Stomach (tissue), 9 donors: Measurements from ENCODE around the gene BCAS1. TPM values are rescaled to one million over a fixed set of nuclear protein-coding genes. Genes with fewer than 3 reads are reported as not detected.
A peak's percentile ranks its signal among the peaks of the same experiment; 100 is the strongest.

ENCODE experiments used
- DNase-seq, 2 donors: peaks; one replicate each; pipeline versions ENCODE4 v3.0.0 to v3.0.0-alpha.2; 2013 to 2019
- H3K27ac ChIP-seq, 5 donors: fragments of 200-600 bp in 4 of 5; sonication (generic) in 4 of 5; one replicate each; pipeline ENCODE4 v1.5.1; 2013 to 2019; ENCODE audit warnings: mild to moderate bottlenecking in 1 of 5, moderate library complexity in 1 of 5
- H3K27me3 ChIP-seq, 3 donors: fragments of 200-600 bp; sonication (generic); one replicate each; pipeline ENCODE4 v1.5.1; 2017 to 2019; ENCODE audit warnings: mixed run types in 1 of 3
- H3K36me3 ChIP-seq, 4 donors: fragments of 200-600 bp; sonication (generic); 1 replicate in 3 of 4; 2 replicates in 1 of 4; pipeline ENCODE4 v1.5.1; 2016 to 2019
- H3K4me1 ChIP-seq, 4 donors: fragments of 200-600 bp; sonication (generic); one replicate each; pipeline ENCODE4 v1.5.1; 2016 to 2019
- H3K4me3 ChIP-seq, 4 donors: fragments of 200-600 bp; sonication (generic) in 3 of 4; one replicate each; pipeline ENCODE4 v1.5.1; 2016 to 2019; ENCODE audit warnings: mild to moderate bottlenecking in 1 of 4
- H3K9me3 ChIP-seq, 4 donors: fragments of 200-600 bp; sonication (generic); one replicate each; pipeline ENCODE4 v1.5.1; 2016 to 2019
- EP300 ChIP-seq: sonication (generic); formaldehyde crosslinking; IDR thresholded peaks from one replicate; pipeline ENCODE4 v1.6.1; 2017; ENCODE audit warnings: antibody characterized with exemption
- POLR2A ChIP-seq, 4 donors: fragments of 450-650 bp; IDR thresholded peaks; one replicate each; pipeline ENCODE4 v1.6.1; 2016; ENCODE audit warnings: antibody characterized with exemption in 4 of 4, control low read depth in 2 of 4, mild to moderate bottlenecking in 1 of 4, moderate library complexity in 1 of 4
- POLR2AphosphoS5 ChIP-seq, 3 donors: sonication (generic); formaldehyde crosslinking; IDR thresholded peaks; one replicate each; pipeline ENCODE4 v1.6.1; 2016; ENCODE audit warnings: antibody characterized with exemption in 3 of 3
- WGBS, 5 donors: extraction: QIAGEN DNeasy Blood & Tissue Kit in 3 of 5; methylation state at CpG; one replicate each; pipeline versions ENCODE4 v1.1.5 to v1.1.7; 2013 to 2018; 5-methylcytosine and 5-hydroxymethylcytosine counted together
- intact Hi-C: fragments of 100-400 bp; cut with DNase I; formaldehyde crosslinking; loops from one replicate; pipeline ENCODE4 v1.15.1; 2023; ENCODE audit warnings: low total_unique reads
- polyA plus RNA-seq, 3 donors: library from polyadenylated mRNA; stranded (reverse); fragments of 200-250 nt; gene quantifications; one replicate each; pipeline ENCODE4 v1.2.3, GENCODE V29; 2013
- total RNA-seq, 5 donors: library from RNA; depleted of rRNA; stranded (reverse); fragments of >200 nt; gene quantifications; one replicate each; pipeline versions ENCODE4 v1.1.0 to v1.2.3, GENCODE V29; 2014 to 2016
- TF ChIP-seq, protein P1 (sequence below), 7 experiments: fragments of 450-650 bp in 4 of 7; fragments of 200-600 bp in 3 of 7; sonication (generic) in 3 of 7; IDR thresholded peaks; one replicate each; pipeline ENCODE4 v1.5.1; 2016 to 2019; ENCODE audit warnings: antibody characterized with exemption in 7 of 7, control low read depth in 2 of 7, mild to moderate bottlenecking in 1 of 7
- donor health status: healthy with polysubstance abuse.
- donor health status: Bipolar disorder and iron deficiency.
- donor health status: healthy.

Gene BCAS1
- total and polyA plus RNA-seq, 8 donors, result 6.3 to 145 (median 84.6) TPM

DNA sequence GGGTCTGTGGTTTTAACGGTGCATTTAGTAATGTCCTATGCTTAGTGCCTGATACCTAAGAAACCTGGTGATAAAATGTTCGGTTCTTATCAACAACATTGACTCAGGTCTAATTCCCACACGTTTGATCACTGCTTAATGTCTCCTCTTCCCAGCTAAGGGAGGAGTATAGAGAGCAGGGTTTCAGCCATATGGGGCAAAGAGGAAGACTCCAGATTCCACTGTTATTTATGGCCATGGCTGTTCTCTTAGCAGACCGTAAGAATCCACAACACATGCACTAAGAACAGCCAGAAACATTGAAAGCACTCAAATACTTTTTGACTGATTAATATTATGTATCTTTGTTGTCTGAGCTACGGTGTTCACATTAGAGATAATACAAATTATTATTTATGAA lies 112.1 kb downstream of the BCAS1 start:
- Histone ChIP-seq H3K4me3 (no peak overlapping the region), H3K4me1 (no peaks in the 10 kb centered on the region), H3K9me3 (peaks cover 0 to 2% (median 0%) of the 10 kb centered on the region in 4 donors), H3K27me3 (no peaks in the 10 kb centered on the region), H3K27ac (no peak overlapping the region), H3K36me3 (peaks cover 0 to 2% (median 0%) of the 10 kb centered on the region in 4 donors)
- 70 to 81% (median 77%) methylated on average over 5 of the region's 5 CpGs for WGBS, 5 donors
- intact Hi-C loops, result no loop called here
- no peak for DNase-seq
- TF ChIP-seq, protein P1, sequence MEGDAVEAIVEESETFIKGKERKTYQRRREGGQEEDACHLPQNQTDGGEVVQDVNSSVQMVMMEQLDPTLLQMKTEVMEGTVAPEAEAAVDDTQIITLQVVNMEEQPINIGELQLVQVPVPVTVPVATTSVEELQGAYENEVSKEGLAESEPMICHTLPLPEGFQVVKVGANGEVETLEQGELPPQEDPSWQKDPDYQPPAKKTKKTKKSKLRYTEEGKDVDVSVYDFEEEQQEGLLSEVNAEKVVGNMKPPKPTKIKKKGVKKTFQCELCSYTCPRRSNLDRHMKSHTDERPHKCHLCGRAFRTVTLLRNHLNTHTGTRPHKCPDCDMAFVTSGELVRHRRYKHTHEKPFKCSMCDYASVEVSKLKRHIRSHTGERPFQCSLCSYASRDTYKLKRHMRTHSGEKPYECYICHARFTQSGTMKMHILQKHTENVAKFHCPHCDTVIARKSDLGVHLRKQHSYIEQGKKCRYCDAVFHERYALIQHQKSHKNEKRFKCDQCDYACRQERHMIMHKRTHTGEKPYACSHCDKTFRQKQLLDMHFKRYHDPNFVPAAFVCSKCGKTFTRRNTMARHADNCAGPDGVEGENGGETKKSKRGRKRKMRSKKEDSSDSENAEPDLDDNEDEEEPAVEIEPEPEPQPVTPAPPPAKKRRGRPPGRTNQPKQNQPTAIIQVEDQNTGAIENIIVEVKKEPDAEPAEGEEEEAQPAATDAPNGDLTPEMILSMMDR (IDR thresholded peaks at IDR 0.05), result no peak
- no peak for TF ChIP-seq POLR2AphosphoS5 (IDR thresholded peaks at IDR 0.05)

DNA sequence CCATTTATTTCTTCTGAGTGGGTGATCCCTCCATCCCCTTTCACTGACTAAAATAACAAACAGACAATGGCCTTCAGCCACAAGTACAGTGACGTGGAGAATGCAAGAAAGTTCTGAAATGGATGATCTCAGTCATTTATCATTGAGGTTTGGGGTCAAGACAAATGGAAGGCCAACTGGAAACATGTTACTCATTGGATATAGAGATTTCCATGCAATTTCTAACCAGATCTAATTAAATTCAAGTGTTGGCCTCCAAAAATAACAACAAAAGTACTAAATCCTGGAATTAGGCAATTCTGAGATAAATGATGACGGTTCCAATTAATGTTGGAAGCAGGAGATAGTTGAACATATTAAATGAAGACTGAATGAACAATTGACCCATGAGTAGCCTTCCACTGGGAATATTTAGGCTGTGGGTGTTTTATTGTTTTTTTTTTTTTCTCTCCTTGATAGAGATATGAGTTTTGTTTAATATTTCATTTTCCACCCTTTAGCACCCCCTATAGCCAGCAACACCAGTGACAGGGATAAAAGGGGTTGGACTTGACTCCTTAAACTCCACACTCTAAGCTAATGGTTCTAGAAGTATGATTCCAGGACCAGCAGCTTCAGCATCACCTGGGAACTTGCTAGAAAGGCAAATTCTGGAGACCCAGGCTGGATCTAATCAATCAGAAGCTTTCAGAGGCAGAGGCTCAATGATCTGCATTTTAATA lies 112.8 kb downstream of the BCAS1 start:
- peak in 1 of 2 donors; percentile 77 for DNase-seq
- no peak for TF ChIP-seq EP300
- Histone ChIP-seq H3K36me3 (peaks cover 0 to 5% (median 0%) of the 10 kb centered on the region in 4 donors), H3K27me3 (no peaks in the 10 kb centered on the region), H3K4me1 (no peaks in the 10 kb centered on the region), H3K9me3 (peaks cover 0 to 9% (median 0%) of the 10 kb centered on the region in 4 donors), H3K27ac (no peak overlapping the region), H3K4me3 (no peak overlapping the region)
- intact Hi-C loops, result no loop called here
- 71 to 83% (median 75%) methylated on average over 2 of the region's 2 CpGs for WGBS, 5 donors

DNA sequence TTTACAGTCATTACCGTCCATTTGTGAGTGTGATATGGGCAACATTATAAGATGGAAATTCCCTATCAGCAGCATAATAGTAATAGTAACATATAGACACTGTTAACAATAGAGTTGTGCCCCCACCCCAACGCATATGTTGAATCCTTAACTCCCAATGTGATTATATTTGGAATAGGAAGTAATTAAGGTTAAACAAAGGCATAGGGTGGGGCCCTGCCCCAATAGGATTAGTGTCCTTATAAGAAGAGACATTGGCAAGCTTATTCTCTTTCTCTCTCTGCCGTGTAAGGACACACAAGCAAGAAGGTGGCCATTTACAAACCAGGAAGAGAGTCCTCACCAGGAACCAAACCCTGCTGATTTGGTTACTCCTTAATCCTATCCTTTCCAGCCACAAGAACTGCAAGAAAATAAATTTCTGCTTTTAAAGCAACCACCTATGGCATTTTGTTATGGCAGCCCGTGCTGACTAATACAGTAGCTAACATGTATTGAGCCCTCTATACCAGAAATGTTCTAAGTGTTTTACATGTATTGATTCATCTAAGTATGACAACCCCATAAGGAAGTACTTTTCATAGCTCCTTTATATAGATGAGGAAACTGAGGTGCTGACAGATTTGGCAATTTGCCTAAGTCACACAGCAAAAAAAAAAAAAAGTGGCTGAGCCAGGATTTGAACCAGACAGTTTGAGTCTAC lies 114.2 kb downstream of the BCAS1 start:
- H3K9me3 ChIP-seq, result peaks cover 0 to 9% (median 0%) of the 10 kb centered on the region in 4 donors

DNA sequence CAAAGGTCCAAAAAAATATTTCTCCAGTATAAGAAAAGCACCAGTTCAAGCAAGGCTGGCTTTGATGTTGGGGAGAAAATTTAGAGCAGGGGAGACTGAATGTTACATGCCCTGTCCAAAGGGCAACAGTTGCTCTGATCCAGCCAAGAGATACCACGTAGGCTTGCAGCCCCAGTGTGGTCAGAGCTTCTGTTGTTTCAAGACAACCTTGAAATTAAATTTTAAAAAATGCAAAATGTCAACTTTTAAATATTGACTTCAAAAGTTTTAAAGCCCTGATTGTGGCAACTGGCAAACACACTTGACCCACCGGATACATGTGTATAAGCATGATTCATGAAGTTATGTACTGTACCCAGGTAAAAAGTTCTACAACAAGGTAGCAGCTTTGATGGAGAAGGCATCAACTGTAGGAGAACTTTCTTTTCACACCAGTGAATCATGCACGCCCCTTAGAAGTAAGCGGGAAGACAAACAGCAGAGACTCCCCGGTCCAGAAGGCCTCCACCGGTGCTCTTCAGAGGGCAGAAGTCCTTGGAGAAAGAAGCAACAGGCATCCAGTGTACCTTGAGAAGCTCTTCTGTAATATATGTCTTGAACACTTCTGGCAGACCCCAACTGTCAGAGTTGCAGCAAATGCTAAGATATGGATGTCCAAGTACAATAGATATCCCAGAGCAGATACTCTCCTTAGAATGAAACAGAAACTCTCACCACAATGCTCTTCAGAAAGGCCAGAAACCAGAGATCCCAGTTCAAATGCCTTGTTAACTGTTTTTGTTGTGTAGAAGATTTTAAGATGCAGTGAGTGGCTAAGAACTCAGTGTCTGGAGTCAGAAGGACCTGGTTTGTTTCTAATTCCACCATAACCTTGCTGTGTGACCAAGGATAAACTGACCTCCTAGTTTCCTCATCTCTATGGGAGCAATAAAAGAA lies 115.4 kb downstream of the BCAS1 start:
- Histone ChIP-seq H3K4me3 (no peak overlapping the region), H3K27ac (no peak overlapping the region), H3K9me3 (peaks cover 0 to 9% (median 0%) of the 10 kb centered on the region in 4 donors), H3K36me3 (peaks cover 0 to 12% (median 2%) of the 10 kb centered on the region in 4 donors), H3K4me1 (no peaks in the 10 kb centered on the region), H3K27me3 (no peaks in the 10 kb centered on the region)
- intact Hi-C loops, result no loop called here
- TF ChIP-seq EP300 (no peak), POLR2A (IDR thresholded peaks at IDR 0.05) (no peak), POLR2AphosphoS5 (IDR thresholded peaks at IDR 0.05) (no peak)
- TF ChIP-seq, protein P1 (IDR thresholded peaks at IDR 0.05), result no peak
- no peak for DNase-seq
- 86 to 95% (median 91%) methylated on average over 6 of the region's 6 CpGs for WGBS, 5 donors

More for the DNA sequence above, 114.2 kb downstream of the BCAS1 start:
- intact Hi-C loops, result no loop called here
- no peaks in the 10 kb centered on the region for H3K4me1 ChIP-seq
- TF ChIP-seq POLR2AphosphoS5 (IDR thresholded peaks at IDR 0.05) (no peak), EP300 (no peak), POLR2A (IDR thresholded peaks at IDR 0.05) (no peak)
- TF ChIP-seq, protein P1 (IDR thresholded peaks at IDR 0.05), result no peak
- DNase-seq, result no peak
- 92 to 97% (median 96%) methylated on average over 4 of the region's 4 CpGs for WGBS, 5 donors
- no peak overlapping the region for H3K27ac ChIP-seq
- peaks cover 0 to 12% (median 2%) of the 10 kb centered on the region in 4 donors for H3K36me3 ChIP-seq
- H3K4me3 ChIP-seq, result no peak overlapping the region
- no peaks in the 10 kb centered on the region for H3K27me3 ChIP-seq
